GM19455 (cell line): ENCODE results near the gene NUDT22.

Experiments used
- ATAC-seq: cut with Tn5 transposase; IDR thresholded peaks from one replicate; pipeline ENCODE4 v1.9.1; 2021; ENCODE audit not compliant: unreplicated experiment

Gene NUDT22

DNA sequence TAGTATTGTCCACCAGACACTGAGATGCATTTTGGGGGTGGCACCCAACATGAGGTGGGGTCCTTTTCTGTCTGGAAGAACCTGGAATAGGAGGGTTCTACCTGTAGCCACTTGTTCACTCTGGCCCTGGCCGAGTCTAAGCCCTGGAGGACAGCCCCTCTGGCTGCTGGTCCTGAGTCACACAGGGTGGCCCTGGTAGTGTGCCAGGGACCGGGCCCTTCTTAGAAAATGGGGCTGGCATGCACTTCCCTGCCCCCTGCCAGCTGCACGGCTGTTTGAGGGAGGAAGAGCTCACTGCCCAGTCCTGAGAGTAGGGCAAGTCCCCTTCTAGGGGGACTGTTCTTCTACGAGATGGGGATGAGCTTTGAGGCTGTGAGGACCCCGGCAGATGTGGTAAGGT is 27.4 kb downstream of the NUDT22 start:
- ATAC-seq, result no peak

DNA sequence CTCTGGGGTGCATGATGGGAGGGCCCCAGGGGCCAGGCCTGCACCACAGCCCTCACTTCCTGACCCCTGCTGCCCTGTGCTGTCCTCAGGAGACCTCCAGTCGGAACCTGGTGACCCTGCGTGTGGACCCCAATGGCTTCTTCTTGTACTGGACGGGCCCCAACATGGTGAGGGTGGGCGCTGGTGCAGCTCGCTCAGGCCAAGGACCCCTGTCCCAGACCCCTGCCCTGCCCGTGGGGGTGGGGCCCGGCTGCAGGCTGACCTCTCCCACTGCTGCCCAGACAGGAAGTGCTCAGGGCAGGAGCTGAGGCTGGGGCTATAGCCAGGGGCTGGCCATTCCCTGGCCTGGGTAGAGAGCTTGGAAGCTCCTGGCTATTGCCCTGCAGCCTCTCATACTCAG is 28.3 kb downstream of the NUDT22 start:
- ATAC-seq, result no peak

DNA sequence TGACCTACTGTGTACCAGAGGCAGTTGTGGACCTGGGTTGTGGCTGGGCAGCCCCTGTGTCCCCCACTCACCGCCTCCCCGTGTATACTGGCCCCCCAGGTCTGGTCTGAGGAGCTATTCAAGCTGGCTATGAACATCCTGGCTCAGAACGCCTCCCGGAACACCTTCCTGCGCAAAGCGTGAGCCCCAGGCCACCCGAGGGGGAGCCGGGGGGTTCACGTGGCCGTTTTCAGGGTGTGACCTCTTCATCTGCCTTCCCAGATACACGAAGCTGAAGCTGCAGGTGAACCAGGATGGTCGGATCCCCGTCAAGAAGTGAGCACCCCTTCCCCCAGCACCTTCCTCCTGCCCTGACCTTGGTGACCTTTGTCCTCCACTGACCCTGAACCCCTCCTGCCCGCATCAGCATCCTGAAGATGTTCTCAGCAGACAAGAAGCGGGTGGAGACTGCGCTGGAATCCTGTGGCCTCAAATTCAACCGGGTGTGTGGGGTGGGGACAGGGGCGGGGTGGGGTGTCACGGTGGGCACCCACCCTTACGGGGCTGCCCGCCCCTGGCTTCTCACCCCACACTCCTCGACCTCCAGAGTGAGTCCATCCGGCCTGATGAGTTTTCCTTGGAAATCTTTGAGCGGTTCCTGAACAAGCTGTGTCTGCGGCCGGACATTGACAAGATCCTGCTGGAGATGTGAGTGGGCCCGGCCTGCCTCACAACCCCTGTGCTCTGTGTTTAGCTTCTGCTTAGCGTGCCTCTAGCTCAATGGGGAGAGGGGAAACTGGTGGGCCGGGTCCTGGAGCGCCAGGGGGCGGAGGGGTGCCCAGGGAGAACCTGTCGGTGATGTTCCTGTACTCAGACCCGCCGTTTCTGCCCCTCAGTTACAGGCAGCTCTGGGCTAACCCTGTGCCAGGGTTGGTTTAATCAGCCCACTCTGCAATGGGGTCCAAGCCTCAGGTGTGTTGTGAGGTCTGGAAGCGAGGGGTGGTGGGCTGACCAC is 29.4 kb downstream of the NUDT22 start:
- no peak for ATAC-seq

DNA sequence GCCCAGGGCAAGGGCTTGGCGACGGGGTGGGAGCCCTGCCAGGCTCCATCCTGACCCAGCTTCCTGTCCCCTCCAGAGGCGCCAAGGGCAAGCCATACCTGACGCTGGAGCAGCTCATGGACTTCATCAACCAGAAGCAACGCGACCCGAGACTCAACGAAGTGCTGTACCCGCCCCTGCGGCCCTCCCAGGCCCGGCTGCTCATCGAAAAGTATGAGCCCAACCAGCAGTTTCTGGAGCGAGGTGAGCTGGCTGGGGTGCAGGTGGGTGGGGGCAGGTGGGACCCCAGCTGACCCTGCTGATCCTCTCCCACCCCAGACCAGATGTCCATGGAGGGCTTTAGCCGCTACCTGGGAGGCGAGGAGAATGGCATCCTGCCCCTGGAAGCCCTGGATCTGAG is 30.2 kb downstream of the NUDT22 start:
- no peak for ATAC-seq

DNA sequence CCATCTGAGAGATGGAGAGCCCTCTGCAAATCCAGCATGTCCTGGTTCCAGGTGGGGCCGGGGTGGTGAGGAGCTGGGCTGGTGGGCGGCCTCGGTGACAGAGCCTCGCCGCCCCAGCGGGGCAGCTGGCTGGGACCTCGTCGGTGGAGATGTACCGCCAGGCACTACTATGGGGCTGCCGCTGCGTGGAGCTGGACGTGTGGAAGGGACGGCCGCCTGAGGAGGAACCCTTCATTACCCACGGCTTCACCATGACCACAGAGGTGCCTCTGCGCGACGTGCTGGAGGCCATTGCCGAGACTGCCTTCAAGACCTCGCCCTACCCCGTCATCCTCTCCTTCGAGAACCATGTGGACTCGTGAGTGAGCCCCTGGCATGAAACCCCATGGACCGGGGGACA is 32.3 kb downstream of the NUDT22 start:
- no peak for ATAC-seq

DNA sequence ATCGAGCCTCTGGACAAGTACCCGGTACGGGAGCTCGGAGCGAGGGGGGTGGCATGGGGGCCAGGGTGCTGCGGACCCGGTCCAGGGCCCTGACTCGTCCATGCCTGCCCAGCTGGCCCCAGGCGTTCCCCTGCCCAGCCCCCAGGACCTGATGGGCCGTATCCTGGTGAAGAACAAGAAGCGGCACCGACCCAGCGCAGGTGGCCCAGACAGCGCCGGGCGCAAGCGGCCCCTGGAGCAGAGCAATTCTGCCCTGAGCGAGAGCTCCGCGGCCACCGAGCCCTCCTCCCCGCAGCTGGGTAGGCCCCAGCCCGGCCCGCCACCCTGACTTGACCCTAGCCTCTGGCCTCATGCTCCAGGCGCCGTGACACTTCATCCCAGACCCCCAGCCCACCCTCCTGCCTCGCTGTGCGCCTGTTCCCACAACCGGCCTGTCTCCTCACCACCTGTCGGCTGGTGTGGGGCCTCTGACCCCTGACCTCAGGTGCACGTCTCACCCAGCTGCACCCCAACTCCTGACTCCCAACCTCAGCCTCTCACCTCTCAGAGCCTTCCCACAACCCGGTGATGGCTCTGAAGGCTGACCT is 33.0 kb downstream of the NUDT22 start:
- ATAC-seq, result no peak

DNA sequence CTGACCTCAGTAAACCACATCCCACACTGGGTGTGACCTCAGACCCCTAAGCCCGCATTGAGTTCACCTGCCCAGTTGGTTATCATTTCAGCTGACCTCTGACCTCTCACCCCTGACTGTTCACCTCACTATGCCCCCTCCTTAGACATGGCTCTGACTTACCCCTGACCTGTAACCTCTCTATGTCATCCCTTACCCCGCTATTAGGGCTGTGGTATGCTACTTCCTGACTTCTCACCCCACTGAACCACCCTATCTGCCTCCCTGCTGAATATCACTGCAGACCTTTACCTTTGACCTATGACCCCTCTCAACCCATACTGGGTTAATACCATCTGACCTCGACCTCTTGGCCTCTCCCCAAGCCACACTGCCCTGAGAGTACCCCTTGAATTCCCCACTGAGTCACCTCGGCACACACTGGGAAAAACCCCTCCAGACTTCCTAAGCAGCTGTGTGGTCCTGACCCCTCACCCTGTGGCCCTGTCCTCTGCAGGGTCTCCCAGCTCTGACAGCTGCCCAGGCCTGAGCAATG is 33.5 kb downstream of the NUDT22 start:
- no peak for ATAC-seq

DNA sequence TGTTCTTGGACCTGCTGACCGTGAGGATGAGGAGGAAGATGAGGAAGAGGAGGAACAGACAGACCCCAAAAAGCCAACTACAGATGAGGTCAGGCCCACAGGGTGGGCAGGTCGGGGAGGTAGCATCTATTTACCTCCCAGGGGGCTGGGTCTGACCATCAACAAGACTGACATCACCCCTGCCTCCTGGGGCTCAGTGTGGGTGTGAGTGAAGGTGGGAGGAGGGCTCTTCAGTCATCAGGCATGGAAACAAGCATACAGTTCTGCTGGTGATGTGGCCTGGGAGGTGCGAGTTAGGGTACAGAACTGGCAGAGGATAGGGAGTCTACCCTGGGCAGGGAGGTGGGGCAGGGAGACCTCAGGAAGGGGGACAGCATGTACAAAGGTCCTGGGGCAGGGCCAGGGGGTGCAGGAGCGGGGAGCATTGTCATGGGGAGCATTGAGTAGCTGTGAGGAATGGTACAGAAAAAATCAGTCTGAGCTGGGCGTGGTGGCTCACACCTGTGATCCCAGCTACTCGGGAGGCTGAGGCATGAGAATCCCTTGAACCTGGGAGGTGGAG is 34.2 kb downstream of the NUDT22 start:
- ATAC-seq, result no peak

DNA sequence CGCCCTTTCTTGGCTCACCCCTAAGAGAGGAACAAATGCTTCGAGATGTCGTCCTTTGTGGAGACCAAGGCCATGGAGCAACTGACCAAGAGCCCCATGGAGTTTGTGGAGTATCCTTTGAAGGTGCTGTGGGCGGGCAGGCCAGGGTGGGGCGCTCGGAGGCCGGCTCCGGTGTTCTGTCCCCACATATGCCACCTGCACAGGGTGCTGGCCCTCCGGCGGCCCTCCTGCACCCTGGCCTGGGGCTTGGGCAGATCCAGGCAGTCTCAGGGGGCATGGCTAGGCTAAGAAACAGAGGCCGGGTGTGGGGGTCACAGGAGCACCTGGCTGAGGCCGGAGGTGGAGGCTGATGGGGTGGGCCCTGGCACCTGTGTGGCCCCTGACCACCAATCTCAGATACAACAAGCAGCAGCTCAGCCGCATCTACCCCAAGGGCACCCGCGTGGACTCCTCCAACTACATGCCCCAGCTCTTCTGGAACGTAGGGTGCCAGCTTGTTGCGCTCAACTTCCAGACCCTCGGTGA is 35.5 kb downstream of the NUDT22 start:
- no peak for ATAC-seq

DNA sequence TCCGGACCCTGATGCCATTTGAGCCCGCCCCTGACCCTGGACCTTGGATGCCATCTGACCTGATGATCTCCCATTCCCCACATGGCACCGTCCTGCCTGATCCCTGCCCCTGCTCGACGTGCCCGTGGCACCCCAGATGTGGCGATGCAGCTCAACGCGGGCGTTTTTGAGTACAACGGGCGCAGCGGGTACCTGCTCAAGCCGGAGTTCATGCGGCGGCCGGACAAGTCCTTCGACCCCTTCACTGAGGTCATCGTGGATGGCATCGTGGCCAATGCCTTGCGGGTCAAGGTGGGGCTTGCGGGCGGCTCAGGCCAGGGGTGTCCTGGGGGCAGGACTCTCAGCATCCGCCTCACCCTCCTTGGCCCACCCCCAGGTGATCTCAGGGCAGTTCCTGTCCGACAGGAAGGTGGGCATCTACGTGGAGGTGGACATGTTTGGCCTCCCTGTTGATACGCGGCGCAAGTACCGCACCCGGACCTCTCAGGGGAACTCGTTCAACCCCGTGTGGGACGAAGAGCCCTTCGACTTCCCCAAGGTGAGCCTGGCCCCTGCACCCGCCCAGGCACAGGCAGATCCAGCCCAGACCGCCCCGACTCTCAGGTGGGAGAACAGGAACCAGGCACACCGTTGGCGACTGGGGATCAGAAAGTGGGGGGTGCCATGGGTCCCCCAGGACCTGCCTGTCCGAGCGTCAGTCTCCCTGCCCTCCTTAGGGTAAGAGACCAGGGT is 36.4 kb downstream of the NUDT22 start:
- ATAC-seq, result no peak

DNA sequence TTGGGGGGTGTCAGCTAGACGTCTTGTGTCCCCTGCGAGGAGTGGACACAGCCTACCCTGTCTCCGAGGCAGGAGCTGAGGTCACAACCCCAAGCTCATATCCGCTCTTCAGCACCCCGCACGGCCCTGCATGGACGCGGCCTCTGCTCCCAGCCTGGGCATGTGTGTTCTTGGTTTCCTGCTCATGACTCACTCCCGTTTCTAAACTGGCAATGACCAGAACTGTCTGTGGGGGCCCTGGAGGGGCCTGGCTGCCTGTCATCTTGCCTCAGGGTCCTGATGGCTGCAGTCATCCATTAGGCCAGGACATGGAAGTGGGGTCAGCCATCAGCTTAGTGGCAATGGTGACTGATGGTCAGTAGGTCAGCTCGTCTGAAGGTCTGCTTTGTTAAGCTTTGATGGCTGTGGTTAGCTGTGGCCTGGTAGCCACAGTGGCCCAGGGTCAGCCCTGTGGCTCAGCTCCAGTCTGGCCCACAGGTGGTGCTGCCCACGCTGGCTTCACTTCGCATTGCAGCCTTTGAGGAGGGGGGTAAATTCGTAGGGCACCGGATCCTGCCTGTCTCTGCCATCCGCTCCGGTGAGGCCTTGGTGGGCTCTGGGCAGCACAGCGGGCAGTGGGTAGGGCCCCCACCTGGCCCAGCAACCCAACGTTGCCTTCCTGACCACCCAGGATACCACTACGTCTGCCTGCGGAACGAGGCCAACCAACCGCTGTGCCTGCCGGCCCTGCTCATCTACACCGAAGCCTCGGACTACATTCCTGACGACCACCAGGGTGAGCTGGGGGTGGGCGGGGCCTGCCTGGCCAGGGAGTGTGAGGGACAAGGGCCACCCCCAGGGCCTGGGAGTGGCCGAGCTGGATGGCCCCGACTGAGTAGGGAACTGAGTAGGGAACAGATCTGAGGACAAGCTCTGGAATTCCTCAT is 37.2 kb downstream of the NUDT22 start:
- no peak for ATAC-seq

DNA sequence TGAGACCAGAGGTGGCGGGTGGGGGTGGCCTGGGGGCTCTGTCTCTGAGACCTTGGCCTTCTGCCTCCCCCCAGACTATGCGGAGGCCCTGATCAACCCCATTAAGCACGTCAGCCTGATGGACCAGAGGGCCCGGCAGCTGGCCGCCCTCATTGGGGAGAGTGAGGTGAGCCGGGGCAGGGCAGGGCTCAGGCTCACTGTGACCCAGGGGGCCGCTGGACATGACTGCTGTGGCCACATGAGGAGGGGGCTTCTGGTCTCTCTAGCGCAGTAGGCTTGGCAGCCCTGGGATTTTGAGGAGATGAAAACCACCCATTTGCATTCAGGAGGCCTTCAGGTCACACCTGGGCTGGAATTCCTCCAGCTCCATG is 37.9 kb downstream of the NUDT22 start:
- ATAC-seq, result no peak

DNA sequence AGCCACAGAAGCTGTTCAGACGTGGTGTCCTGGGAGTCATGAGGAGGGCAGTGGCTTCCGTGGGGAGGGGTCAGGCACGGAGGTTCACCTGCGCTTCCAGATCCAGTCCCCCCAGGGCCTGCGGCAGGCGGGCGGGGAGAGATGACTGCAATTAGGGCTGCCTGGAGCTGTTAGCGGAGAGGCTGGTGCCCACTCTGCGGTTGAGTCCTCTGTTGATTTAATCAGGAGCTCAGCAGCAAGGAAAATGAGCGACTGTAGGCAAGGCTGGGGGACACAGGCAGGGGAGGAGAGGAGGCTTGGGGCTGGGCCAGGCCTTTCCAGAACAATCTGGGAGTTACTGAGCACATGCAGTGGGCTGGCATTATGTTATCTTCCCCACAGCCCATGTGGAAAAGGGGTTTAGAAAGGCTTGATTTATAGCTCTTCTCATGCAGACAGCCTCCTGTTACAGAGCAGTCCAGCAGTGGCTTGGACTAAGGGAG is 38.3 kb downstream of the NUDT22 start:
- no peak for ATAC-seq

DNA sequence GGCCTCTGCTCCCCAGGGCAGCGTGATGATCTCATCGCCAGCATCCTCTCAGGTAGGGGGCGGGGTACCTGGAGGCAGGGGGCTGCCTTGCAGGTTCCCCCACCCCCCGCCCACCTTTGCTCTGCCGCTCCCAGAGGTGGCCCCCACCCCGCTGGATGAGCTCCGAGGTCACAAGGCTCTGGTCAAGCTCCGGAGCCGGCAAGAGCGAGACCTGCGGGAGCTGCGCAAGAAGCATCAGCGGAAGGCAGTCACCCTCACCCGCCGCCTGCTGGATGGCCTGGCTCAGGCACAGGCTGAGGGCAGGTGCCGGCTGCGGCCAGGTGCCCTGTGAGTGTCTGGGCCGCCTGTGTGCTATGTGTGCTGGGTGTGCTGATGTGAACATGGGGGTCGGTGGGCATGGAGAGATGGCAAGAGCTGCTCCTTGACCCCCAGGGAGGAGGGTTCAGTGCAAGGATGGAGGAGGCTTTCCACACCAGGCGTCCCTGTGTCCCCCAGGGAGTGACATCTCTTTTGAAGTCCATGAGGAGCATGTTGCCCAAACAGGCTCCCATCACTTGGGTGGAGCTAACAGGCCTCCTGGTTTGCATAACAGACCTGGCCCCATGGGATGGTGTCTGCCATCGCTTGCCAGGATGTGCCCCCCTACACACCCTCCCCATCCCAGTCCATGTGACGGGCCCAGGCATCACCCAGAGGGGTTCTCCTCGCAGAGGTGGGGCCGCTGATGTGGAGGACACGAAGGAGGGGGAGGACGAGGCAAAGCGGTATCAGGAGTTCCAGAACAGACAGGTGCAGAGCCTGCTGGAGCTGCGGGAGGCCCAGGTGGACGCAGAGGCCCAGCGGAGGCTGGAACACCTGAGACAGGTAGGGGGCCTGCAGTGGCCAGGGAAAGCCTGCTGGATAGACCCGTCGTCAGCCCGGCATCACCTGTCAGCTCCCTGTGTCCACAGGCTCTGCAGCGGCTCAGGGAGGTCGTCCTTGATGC is 39.4 kb downstream of the NUDT22 start:
- no peak for ATAC-seq

DNA sequence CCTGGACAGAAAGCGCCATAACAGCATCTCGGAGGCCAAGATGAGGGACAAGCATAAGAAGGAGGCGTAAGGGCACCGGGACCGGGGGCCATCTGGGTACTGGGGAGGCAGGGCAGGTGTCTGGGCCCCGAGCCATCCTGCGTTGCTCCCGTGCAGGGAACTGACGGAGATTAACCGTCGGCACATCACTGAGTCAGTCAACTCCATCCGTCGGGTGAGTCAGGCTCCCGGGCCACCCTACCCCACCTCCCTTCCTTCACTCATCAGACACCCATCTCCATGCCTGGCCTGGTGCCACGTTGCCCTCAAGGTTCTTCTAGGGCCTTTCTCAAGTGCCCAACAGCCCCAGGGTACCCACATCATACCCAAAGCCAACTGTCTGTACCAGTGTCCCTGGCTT is 40.3 kb downstream of the NUDT22 start:
- ATAC-seq, result no peak

DNA sequence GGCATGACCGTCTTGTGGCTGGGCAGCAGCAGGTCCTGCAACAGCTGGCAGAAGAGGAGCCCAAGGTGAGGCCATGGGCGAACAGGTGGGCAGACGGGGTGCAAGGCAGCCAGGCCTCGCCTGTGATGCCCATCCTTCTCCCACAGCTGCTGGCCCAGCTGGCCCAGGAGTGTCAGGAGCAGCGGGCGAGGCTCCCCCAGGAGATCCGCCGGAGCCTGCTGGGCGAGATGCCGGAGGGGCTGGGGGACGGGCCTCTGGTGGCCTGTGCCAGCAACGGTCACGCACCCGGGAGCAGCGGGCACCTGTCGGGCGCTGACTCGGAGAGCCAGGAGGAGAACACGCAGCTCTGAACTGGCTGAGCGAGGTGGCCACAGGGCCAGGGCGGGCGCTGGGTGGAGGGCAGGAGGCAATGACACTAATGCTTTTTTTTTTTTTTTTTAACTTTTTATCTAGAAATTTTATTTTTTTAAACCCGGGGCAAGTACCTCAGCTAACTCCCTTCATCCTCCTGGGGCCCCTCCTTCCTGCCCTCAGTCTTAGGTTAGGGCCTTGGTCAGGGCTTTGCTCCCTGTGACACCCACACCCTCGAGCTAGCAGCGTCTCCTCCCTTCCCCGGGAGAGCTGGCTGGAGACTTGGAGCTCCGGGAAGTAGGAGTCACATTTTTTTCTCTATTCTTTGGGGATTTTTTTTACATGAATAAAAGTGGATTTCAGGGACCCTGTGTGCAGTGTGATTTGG is 41.3 kb downstream of the NUDT22 start:
- no peak for ATAC-seq

DNA sequence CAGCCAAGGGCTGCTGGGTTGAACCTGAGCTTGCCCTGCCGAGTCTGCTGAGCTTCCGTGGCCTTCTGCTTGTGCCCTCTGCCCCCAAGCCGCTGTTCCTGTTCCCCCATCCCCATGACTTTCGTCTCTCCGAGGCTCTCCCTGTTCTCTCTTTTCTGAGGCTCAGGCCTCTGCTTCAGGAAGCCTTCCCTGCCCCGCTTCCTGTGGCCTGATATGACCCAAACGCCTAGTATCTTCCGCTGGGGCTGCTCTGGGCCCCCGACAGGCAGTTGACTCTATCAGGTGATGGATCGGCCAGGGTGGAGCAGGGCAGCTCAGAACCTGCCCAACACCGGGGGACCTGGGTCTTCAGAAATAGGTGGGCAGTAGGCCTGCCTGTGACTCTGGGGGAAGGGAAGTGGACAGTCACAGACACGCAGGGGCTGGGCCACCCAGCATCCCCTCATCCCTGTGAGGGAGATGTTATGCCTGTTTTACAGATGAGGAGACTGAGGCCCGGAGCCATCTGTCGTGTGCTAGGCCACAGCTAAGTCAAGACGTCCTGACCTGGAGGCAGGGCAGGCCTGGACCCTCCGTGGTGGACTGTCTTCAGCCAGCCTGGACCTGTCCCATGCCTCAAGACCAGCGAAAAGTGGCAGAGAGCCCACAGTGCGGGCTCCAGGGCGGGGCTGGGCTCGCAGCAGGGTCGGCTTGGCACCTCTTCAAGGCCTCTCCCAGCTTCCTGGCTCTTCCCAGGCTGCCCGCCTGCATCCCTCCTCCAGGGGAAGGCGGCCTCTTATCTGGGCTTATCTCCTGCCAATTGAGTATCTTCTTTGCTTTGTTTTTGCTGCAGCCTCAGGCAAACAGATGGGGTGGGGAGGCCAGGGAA is 42.2 kb downstream of the NUDT22 start:
- no peak for ATAC-seq
